ENCODE results near the gene OR2AG2. TPM values are rescaled to one million over a fixed set of nuclear protein-coding genes. Genes with fewer than 3 reads are reported as not detected.

Gene OR2AG2
- total and polyA plus RNA-seq, 9 of the 15 experiments (the other 6 are each of a cell fraction or from before 2014, with no cell fraction given) = 0.15 to 0.91 (median 0.55) TPM

DNA sequence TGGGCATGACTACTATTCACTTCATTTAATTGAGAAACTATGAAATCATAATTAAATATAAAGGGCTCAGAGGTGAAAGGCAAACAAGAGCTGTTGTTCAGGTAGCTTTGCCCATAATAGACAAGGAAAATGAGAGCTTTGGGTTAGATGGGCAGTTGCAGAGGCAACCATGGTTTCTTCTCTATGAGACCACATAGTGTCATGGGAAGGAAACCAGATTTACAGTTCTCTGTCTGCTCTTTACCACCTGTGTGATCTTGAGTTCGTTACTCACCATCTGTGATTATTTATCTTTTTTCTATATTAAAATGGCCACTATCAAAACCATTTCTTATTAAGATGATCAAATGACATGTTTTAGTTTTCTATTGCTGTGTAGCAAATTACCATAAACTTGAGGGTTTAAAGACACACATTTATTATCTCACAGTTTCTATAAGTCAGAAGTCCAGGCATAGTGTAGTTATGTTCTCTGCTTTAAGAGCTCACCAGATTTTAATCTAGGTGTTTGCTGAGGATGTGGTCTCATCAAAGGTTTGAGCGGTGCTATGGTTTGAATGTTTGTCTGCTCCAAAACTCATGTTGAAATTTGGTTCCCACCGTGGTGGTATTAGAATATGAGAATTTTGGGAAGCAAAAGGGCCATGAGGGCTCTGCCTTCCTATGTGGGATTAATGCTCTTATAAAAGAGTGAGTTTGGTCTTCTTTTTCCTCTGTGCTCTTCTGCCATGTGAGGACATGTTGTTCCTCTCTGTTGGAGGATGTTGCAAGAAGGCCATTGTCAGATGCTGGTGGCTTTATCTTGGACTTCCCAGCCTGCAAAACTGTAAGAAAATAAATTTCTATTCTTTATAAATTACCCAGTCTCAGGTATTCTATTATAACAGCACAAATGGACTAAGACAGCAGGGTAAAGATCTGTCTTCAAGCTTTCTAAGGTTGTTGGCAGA is 38.2 kb downstream of the OR2AG2 start:
- 19% methylated on average over 3 of the region's 3 CpGs for WGBS (ENCODE audit: insufficient coverage, low coverage, missing lambda C conversion rate)
- ATAC-seq (no peak), FAIRE-seq (no peak), DNase-seq (ENCODE audit: extremely low read depth in 1 of 4, low spot score in 3 of 4) (no peak)
- ChIA-PET POLR2A (interaction anchor here (1.0 to 2.6 kb wide), 3 partner anchors 12 to 256 kb away, joined by 3 to 7 read pairs (median 3); no protein-coding TSS in a partner anchor), CTCF (ENCODE audit: low intra/inter-chr PET ratio) (no interaction called here)
- no peaks in the 10 kb centered on the region for H3K36me3 ChIP-seq (ENCODE audit: control insufficient read depth, insufficient read depth, low read length)
- no peak overlapping the region for H2AFZ ChIP-seq (ENCODE audit: low read depth, low read length)
- no peak overlapping the region for H3K4me3 ChIP-seq
- no peaks in the 10 kb centered on the region for H3K9me1 ChIP-seq (ENCODE audit: control insufficient read depth, insufficient read depth, low read length)
- no peak overlapping the region for H3K9ac ChIP-seq (ENCODE audit: insufficient read depth in 1 of 2, low read depth in 2 of 2, low read length in 2 of 2)
- H3K27me3 ChIP-seq (ENCODE audit: control insufficient read depth in 2 of 2, insufficient read depth in 2 of 2, low read length in 2 of 2) = no peaks in the 10 kb centered on the region
- no peaks in the 10 kb centered on the region for H3K79me2 ChIP-seq (ENCODE audit: control insufficient read depth, insufficient read depth, low read length)
- H3K4me2 ChIP-seq (ENCODE audit: insufficient read depth, low read length) = no peak overlapping the region
- peaks cover 0 to 2% of the 10 kb centered on the region in 2 experiments; a peak in 3 of 5 replicates for H3K4me1 ChIP-seq (replicated peaks in 1 of 2; ENCODE audit: control insufficient read depth in 2 of 2, insufficient read depth in 2 of 2, low read length in 2 of 2)
- H4K20me1 ChIP-seq (replicated peaks; ENCODE audit: control insufficient read depth, insufficient read depth, low read length) = no peaks in the 10 kb centered on the region
- TF ChIP-seq, protein P1, sequence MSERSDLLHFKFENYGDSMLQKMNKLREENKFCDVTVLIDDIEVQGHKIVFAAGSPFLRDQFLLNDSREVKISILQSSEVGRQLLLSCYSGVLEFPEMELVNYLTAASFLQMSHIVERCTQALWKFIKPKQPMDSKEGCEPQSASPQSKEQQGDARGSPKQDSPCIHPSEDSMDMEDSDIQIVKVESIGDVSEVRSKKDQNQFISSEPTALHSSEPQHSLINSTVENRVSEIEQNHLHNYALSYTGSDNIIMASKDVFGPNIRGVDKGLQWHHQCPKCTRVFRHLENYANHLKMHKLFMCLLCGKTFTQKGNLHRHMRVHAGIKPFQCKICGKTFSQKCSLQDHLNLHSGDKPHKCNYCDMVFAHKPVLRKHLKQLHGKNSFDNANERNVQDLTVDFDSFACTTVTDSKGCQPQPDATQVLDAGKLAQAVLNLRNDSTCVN (CRISPR knock-in tag; IDR thresholded peaks at IDR 0.05) = no peak
- TF ChIP-seq HSF4 (CRISPR knock-in tag; IDR thresholded peaks at IDR 0.05; ENCODE audit: borderline replicate concordance) = no peak
- 0 out of 2 replicates have a peak, but pooled peaks have one; percentile 16 for TF ChIP-seq CEBPB (tag; IDR thresholded peaks at IDR 0.05)
- no peaks in the 10 kb centered on the region for H3K9me3 ChIP-seq (replicated peaks; ENCODE audit: control insufficient read depth, insufficient read depth, low read depth, low read length)
- intact Hi-C loops (cut with micrococcal nuclease) = no loop called here
- in situ Hi-C loops (cut with MboI) = no loop called here
- BruUV-seq (replicated peaks) = no TSS peak
- no peak overlapping the region for H3K27ac ChIP-seq (ENCODE audit: extremely low read depth, low read depth, low read length)

Data from K562 (cell line).